Heart left ventricle (tissue), 16 donors: ENCODE data around the gene F8. TPM values are rescaled to one million over a fixed set of nuclear protein-coding genes. Genes with fewer than 3 reads are reported as not detected.
A peak's percentile ranks its signal among the peaks of the same experiment; 100 is the strongest.

Experiments
- ATAC-seq, 4 donors: fragments of 200-7000 bp; cut with Tn5 transposase; one replicate each; pipeline ENCODE4 v1.9.1; 2020 to 2022; ENCODE audit warnings: moderate library complexity in 4 of 4, mild to moderate bottlenecking in 3 of 4, moderate number of reproducible peaks in 1 of 4
- DNase-seq, 5 donors: peaks; one replicate each; pipeline ENCODE4 v3.0.0-alpha.2; 2020
- H3K27ac ChIP-seq, 12 donors: fragments of 200-600 bp; sonication (generic) in 4 of 12; one replicate each; pipeline versions ENCODE4 v1.5.0 to v1.8.0; 2016 to 2022; ENCODE audit warnings: mild to moderate bottlenecking in 2 of 12
- H3K27me3 ChIP-seq, 9 donors: fragments of 200-600 bp; sonication (generic) in 2 of 9; one replicate each; pipeline versions ENCODE4 v1.5.1 to v1.8.0; 2016 to 2022; ENCODE audit warnings: mild to moderate bottlenecking in 3 of 9
- H3K36me3 ChIP-seq, 9 donors: fragments of 200-600 bp; sonication (generic) in 2 of 9; one replicate each; pipeline versions ENCODE4 v1.5.0 to v1.8.0; 2018 to 2022; ENCODE audit warnings: mild to moderate bottlenecking in 2 of 9
- H3K4me1 ChIP-seq, 12 donors: fragments of 200-600 bp; sonication (generic) in 4 of 12; one replicate each; pipeline versions ENCODE4 v1.5.0 to v1.8.0; 2016 to 2022; ENCODE audit warnings: mild to moderate bottlenecking in 3 of 12
- H3K4me3 ChIP-seq, 12 donors: fragments of 200-600 bp; sonication (generic) in 4 of 12; one replicate each; pipeline versions ENCODE4 v1.5.0 to v1.8.0; 2017 to 2022; ENCODE audit warnings: mild to moderate bottlenecking in 9 of 12, moderate library complexity in 4 of 12
- H3K9me3 ChIP-seq, 12 donors: fragments of 200-600 bp; sonication (generic) in 4 of 12; one replicate each; pipeline versions ENCODE4 v1.5.0 to v1.8.0; 2016 to 2022; ENCODE audit warnings: mild to moderate bottlenecking in 1 of 12
- POLR2A ChIP-seq, 2 donors: fragments of 450-650 bp; IDR thresholded peaks; one replicate each; pipeline ENCODE4 v1.6.1; 2017; ENCODE audit warnings: antibody characterized with exemption in 2 of 2, mild to moderate bottlenecking in 2 of 2, moderate library complexity in 2 of 2
- WGBS, 4 donors: extraction: QIAGEN DNeasy Blood & Tissue Kit in 2 of 4; methylation state at CpG; one replicate each; pipeline versions ENCODE4 v1.1.5 to v1.1.7; 2013 to 2018; 5-methylcytosine and 5-hydroxymethylcytosine counted together
- intact Hi-C, 10 donors: fragments of 100-400 bp; cut with DNase I; formaldehyde crosslinking; loops; one replicate each; pipeline versions ENCODE4 v1.11.1 to v1.14.2; 2022
- polyA plus RNA-seq, 2 donors: library from polyadenylated mRNA; stranded (reverse); fragments of 200-250 nt; gene quantifications; one replicate each; pipeline ENCODE4 v1.2.3, GENCODE V29; 2013
- total RNA-seq, 9 donors: library from RNA; depleted of rRNA in 2 of 9; stranded (reverse); fragments of >200 nt in 2 of 9; fragmentation: NEBNext Ultra II Directional in 3 of 9; extraction: Animal tissue kit (Norgen Biotek cat#: 25700) in 3 of 9; gene quantifications; one replicate each; pipeline versions ENCODE4 v1.1.0 to v1.2.4, GENCODE V29; 2016 to 2023
- TF ChIP-seq, protein P1 (sequence below), 12 donors: fragments of 200-600 bp; sonication (generic) in 4 of 12; IDR thresholded peaks; one replicate each; pipeline versions ENCODE4 v1.5.0 to v1.8.0; 2018 to 2022; ENCODE audit warnings: antibody characterized with exemption in 12 of 12, mild to moderate bottlenecking in 5 of 12
- donor health status: ischemic (EF 13 %, LVEDD 7.1; RV severe dilation, severe dysfunction).
- donor health status: healthy with polysubstance abuse.
- donor health status: DM: no; HTN: yes; CAD: no.
- donor health status: DM: no; HTN: no; CAD: no.
- donor health status: ischemic (EF 25% LVEDD 6.9; RV normal size, moderate dysfunction).
- donor health status: ischemic (EF 25% LVEDD 5.7; RV mildly dilated, moderate dysfunction).
- donor health status: healthy.
- donor health status: DM: yes; HTN: yes; CAD: no.
- donor health status: ischemic (EF 35%, LVEDD 5.7; RV mildly dilated, moderate dysfunction).
- donor health status: nonischemic (EF 11% LVEDD 7.7; RV severe dilation, severe dysfunction).
- donor health status: DM: yes; HTN: yes; CAD: no.
- donor health status: PGD.
- donor health status: ischemic (EF 29% LVEDD 5.4; RV normal size, mild dysfunction).
- donor health status: nonischemic (EF 23%, LVEDD 6.1; RV moderate dilation, normal function).

F8 gene
- total and polyA plus RNA-seq, 11 donors, result 26.9 to 75.1 (median 44.3) TPM

DNA sequence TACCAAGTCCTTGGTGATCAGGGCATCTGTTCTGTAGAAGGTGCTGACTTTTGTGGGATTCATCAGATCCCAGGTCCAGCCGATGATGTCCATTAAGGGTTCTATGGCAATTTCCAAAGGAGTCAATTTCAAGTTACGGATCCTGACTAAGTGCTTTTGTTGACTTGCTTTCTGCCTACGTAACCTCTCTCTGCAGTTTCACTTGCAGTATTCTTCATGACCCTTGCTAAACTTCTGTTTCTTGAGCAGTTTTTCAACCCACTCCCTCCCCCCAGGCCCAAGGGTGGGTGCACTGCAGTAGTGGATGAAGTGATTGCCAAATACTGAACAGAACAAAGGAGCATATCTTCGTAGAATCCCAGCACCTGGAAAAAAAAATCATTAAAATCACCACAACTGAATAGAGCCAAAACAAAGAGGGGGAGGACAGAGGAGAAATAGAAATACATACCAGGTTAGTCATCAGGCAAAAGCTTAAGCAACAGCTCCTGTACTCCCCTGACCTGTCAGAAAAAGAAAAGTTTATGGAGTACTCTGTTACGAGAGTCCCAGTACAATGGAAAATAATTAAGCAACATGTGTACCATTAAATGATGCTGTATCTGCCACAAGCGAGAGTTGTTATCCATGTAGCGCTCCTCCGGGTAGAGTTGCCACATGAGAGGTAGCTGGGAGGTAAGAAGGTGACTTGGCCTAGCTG is 42.7 kb upstream of the F8 start:
- intact Hi-C loops, result no loop called here

DNA sequence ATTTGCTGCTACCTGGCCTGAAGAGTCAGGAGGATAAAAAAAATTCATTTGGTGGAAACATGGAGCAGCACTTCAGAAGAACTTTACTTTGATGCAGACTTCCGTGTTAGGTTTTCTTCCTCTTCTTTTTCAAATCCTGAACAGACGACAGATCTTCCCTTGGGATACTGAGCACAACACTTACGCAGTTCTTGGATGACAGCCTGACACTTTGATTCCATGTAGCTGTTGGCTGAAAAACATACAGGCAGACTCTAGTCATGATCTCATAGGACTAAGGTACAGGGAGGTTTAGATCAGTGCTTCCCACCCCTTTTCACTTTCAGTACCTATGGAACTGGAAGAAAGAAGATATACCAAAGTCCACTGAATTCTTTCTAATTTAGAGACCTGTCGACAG is 39.2 kb upstream of the F8 start:
- no peak for TF ChIP-seq POLR2A (IDR thresholded peaks at IDR 0.05)
- TF ChIP-seq, protein P1, sequence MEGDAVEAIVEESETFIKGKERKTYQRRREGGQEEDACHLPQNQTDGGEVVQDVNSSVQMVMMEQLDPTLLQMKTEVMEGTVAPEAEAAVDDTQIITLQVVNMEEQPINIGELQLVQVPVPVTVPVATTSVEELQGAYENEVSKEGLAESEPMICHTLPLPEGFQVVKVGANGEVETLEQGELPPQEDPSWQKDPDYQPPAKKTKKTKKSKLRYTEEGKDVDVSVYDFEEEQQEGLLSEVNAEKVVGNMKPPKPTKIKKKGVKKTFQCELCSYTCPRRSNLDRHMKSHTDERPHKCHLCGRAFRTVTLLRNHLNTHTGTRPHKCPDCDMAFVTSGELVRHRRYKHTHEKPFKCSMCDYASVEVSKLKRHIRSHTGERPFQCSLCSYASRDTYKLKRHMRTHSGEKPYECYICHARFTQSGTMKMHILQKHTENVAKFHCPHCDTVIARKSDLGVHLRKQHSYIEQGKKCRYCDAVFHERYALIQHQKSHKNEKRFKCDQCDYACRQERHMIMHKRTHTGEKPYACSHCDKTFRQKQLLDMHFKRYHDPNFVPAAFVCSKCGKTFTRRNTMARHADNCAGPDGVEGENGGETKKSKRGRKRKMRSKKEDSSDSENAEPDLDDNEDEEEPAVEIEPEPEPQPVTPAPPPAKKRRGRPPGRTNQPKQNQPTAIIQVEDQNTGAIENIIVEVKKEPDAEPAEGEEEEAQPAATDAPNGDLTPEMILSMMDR (IDR thresholded peaks at IDR 0.05), result no peak
- no peak for DNase-seq
- no peaks in the 10 kb centered on the region for H3K27me3 ChIP-seq
- H3K36me3 ChIP-seq, result peaks cover 0 to 30% (median 8%) of the 10 kb centered on the region in 9 donors
- peaks cover 0 to 14% (median 4%) of the 10 kb centered on the region in 12 donors for H3K4me1 ChIP-seq
- peak in 2 of 4 donors; percentile 15 to 37 for ATAC-seq
- no peak overlapping the region for H3K27ac ChIP-seq
- H3K4me3 ChIP-seq, result no peak overlapping the region
- intact Hi-C loops, result no loop called here
- H3K9me3 ChIP-seq, result no peaks in the 10 kb centered on the region
- 44 to 64% (median 49%) methylated on average over 4 of the region's 4 CpGs for WGBS, 4 donors

More for the DNA sequence above, 42.7 kb upstream of the F8 start:
- WGBS, 4 donors, result 74 to 90% (median 82%) methylated on average over 8 of the region's 8 CpGs
- TF ChIP-seq, protein P1 (IDR thresholded peaks at IDR 0.05), result no peak
- no peak for TF ChIP-seq POLR2A (IDR thresholded peaks at IDR 0.05)
- no peak for ATAC-seq
- no peaks in the 10 kb centered on the region for H3K9me3 ChIP-seq
- H3K36me3 ChIP-seq, result peaks cover 0 to 30% (median 8%) of the 10 kb centered on the region in 9 donors
- H3K27me3 ChIP-seq, result no peaks in the 10 kb centered on the region
- no peak for DNase-seq
- H3K4me1 ChIP-seq, result peaks cover 0 to 26% (median 6%) of the 10 kb centered on the region in 12 donors
- no peak overlapping the region for H3K4me3 ChIP-seq
- no peak overlapping the region for H3K27ac ChIP-seq

DNA sequence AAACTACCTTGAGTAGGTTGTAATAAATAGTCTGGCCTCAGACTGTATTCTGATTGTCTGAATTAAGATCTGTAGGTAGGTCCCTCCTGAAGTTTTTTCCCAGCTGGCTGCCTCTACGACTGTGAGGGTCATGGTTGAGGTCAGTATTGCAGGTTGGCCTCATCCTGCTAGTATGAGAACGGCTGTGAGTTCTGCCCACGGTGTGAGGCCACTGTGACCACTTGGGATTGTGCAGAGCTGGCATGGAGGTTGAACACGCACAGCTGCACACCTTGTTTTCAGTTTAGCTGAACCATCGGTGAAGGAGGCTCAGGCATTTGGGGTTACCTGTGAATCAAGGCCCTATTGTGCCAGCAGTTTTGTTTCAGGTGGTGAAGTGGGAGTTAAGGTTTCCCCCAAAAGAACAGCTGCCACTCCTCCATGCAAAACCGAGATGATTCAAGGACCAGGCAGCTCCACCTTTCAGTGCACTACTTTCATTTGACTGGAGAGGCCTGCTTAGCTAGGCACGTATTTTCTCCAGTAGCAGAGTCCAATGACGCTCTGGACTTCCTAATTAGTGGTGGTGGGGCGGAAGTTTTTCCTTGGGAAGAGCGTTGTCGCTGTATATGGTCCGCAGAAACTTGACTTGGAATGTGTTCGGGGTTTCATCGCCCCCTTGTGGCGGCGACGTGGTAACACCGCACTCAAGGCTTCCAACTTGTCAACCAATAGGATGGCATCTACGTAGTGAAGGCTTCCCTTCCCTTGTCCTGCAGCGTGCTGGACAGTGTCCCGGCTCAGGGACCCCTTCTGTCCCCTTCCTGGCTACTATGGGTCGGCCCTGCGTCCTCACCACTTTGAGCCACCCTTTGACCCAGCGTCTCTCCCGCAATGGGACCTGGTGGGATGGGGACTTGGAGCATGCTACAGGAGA is 34.6 kb upstream of the F8 start:
- TF ChIP-seq, protein P1 (IDR thresholded peaks at IDR 0.05), result peak; percentile 64 to 82 (median 70)
- no peak for TF ChIP-seq POLR2A (IDR thresholded peaks at IDR 0.05)
- ATAC-seq, result peak; percentile 72 to 95 (median 88)
- H3K9me3 ChIP-seq, result no peaks in the 10 kb centered on the region
- DNase-seq, result peak; percentile 49 to 75 (median 57)
- H3K4me3 ChIP-seq, result peak overlapping the region in 5 of 12 donors; percentile 12 to 25 (median 18)
- peaks cover 0 to 15% (median 6%) of the 10 kb centered on the region in 12 donors for H3K4me1 ChIP-seq
- intact Hi-C loops, result loop anchor here in 9 of 10 donors (2.0 to 5.0 kb wide), 2 partner anchors 75 to 76 kb away; no protein-coding TSS in a partner anchor
- WGBS, 4 donors, result 11 to 22% (median 15%) methylated on average over 23 to 25 of the region's 25 CpGs
- peaks cover 0 to 62% (median 19%) of the 10 kb centered on the region in 9 donors for H3K36me3 ChIP-seq
- no peaks in the 10 kb centered on the region for H3K27me3 ChIP-seq
- peak overlapping the region in 8 of 12 donors; percentile 4 to 70 (median 42) for H3K27ac ChIP-seq
